PC-3 (cell line): Measurements from ENCODE around the gene KLRG1. TPM values are rescaled to one million over a fixed set of nuclear protein-coding genes. Genes with fewer than 3 reads are reported as not detected.

Experiments used
- ATAC-seq: fragments of 200-7000 bp; cut with Tn5 transposase; 2 replicates; pipeline ENCODE4 v1.9.1; 2020; ENCODE audit warnings: mild to moderate bottlenecking, moderate library complexity
- BruUV-seq: library from RNA; stranded (reverse); fragments of 400-500 nt; replicated peaks from 2 replicates; lab custom pipeline; 2021; lab: Mats Ljungman, UMichigan
- CTCF ChIA-PET: fragments of 300-600 bp; sonication (Branson Sonifier 250); formaldehyde crosslinking; loops from one replicate; lab custom pipeline; 2022; ENCODE audit warnings: antibody characterized with exemption; lab: Charles Lee
- POLR2A ChIA-PET: fragments of 300-600 bp; sonication (Branson Sonifier 250); formaldehyde crosslinking; loops from one replicate; lab custom pipeline; 2022; ENCODE audit warnings: antibody characterized with exemption; ENCODE audit not compliant: unreplicated experiment; lab: Charles Lee
- DNase-seq: peaks from one replicate; pipeline ENCODE4 v3.0.0-alpha.2; 2015
- H2AFZ ChIP-seq: fragments of 300-600 bp; sonication (generic); 2 replicates; pipeline ENCODE4 v1.6.0; 2016; ENCODE audit warnings: antibody characterized with exemption, low read length
- H3F3A ChIP-seq: fragments of 300-600 bp; sonication (generic); one replicate; pipeline ENCODE4 v1.6.0; 2017; ENCODE audit warnings: antibody characterized with exemption, low read length, control low read depth, mild to moderate bottlenecking; ENCODE audit not compliant: unreplicated experiment
- H3K27ac ChIP-seq: fragments of 300-600 bp; sonication (generic); 2 replicates; pipeline ENCODE4 v1.5.1; 2016; ENCODE audit warnings: mild to moderate bottlenecking, low read length
- H3K27me3 ChIP-seq: fragments of 300-600 bp; sonication (generic); 2 replicates; pipeline ENCODE4 v1.6.1; 2016; ENCODE audit warnings: low read length, mixed read lengths
- H3K36me3 ChIP-seq: fragments of 300-600 bp; sonication (generic); 2 replicates; pipeline ENCODE4 v1.6.1; 2016; ENCODE audit warnings: low read depth, mixed run types, low read length, mixed read lengths
- H3K4me1 ChIP-seq: fragments of 300-600 bp; sonication (generic); 2 replicates; pipeline ENCODE4 v1.5.1; 2016; ENCODE audit warnings: low read length; ENCODE audit not compliant: insufficient read depth
- H3K4me2 ChIP-seq: fragments of 300-600 bp; sonication (generic); 2 replicates; pipeline ENCODE4 v1.6.0; 2016; ENCODE audit warnings: low read length
- H3K4me3 ChIP-seq: fragments of 300-600 bp; sonication (generic); 2 replicates; pipeline ENCODE4 v1.5.1; 2016; ENCODE audit warnings: mild to moderate bottlenecking, low read length, mixed read lengths
- H3K79me2 ChIP-seq: fragments of 300-600 bp; sonication (generic); 2 replicates; pipeline ENCODE4 v1.6.1; 2017; ENCODE audit warnings: low read length, mixed read lengths
- H3K9ac ChIP-seq: fragments of 300-600 bp; sonication (generic); 2 replicates; pipeline ENCODE4 v1.6.0; 2016; ENCODE audit warnings: mild to moderate bottlenecking, low read length
- H3K9me2 ChIP-seq: fragments of 300-600 bp; sonication (generic); replicated peaks from 2 replicates; pipeline ENCODE4 v1.6.1; 2016; ENCODE audit warnings: mixed run types, low read length, mixed read lengths
- H3K9me3 ChIP-seq: fragments of 300-600 bp; sonication (generic); 2 replicates; pipeline ENCODE4 v1.6.1; 2016; ENCODE audit warnings: low read length, mixed read lengths
- H4K20me1 ChIP-seq: fragments of 300-600 bp; sonication (generic); 2 replicates; pipeline ENCODE4 v1.6.1; 2016; ENCODE audit warnings: low read length, mixed read lengths
- EZH2 ChIP-seq: fragments of 300-600 bp; sonication (generic); IDR thresholded peaks from one replicate; pipeline ENCODE4 v1.6.1; 2017; ENCODE audit warnings: antibody characterized with exemption, mild to moderate bottlenecking, low read length; ENCODE audit not compliant: unreplicated experiment
- EZH2phosphoT487 ChIP-seq: fragments of 300-600 bp; sonication (generic); IDR thresholded peaks from 2 replicates; pipeline ENCODE4 v1.6.1; 2018; ENCODE audit warnings: mild to moderate bottlenecking, antibody characterized with exemption, low read length, borderline replicate concordance
- intact Hi-C: fragments of 100-400 bp; cut with micrococcal nuclease; formaldehyde crosslinking; loops from 2 replicates; pipeline ENCODE4 v1.9.0; 2023
- total RNA-seq: library from RNA; depleted of rRNA; stranded (reverse); fragments of >200 nt; gene quantifications from 2 replicates; pipeline ENCODE4 v1.2.3, GENCODE V29; 2014
- TF ChIP-seq, protein P1 (sequence below): fragments of 300-600 bp; sonication (generic); conservative IDR thresholded peaks from 2 replicates; pipeline ENCODE4 v1.5.1; 2017; ENCODE audit warnings: antibody characterized with exemption, low read depth, mild to moderate bottlenecking, low read length

The KLRG1 gene
- total RNA-seq, 1 experiment from 2014 or later = 0.15 TPM

DNA sequence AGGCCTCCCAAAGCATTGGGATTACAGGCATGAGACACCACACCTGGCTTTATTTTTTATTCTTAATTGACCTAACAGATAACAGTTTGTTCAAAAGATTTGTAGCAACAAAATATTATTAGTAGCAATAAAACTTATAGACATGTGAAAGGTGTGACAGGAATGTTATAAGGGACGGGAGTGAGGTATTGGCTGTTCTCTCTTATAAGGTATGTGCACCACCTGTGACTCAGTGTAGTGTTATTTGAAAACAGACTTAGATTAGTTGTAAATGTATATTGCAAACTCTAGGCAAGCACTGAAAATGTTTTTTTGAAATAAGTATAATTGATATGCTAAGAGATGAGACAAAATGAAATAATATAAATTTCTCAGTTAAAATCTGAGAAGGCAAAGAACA, 57.8 kb downstream of the KLRG1 start:
- DNase-seq (no peak), ATAC-seq (no peak)
- Histone ChIP-seq H3K36me3 (no peaks in the 10 kb centered on the region), H3K9me2 (no peaks in the 10 kb centered on the region), H3K79me2 (no peaks in the 10 kb centered on the region), H3K9ac (no peak overlapping the region), H3K4me3 (no peak overlapping the region), H4K20me1 (no peaks in the 10 kb centered on the region), H3K4me1 (no peaks in the 10 kb centered on the region), H2AFZ (no peak overlapping the region), H3K9me3 (no peaks in the 10 kb centered on the region), H3K4me2 (no peak overlapping the region), H3K27me3 (peaks cover 13% of the 10 kb centered on the region), H3K27ac (no peak overlapping the region), H3F3A (no peaks in the 10 kb centered on the region)
- ChIA-PET POLR2A (no interaction called here), CTCF (no interaction called here)
- intact Hi-C loops = loop anchor here (5.0 to 10.0 kb wide), 2 partner anchors 135 to 502 kb away; partner anchors contain the start of genes CLEC4E and PHC1
- TF ChIP-seq, protein P1, sequence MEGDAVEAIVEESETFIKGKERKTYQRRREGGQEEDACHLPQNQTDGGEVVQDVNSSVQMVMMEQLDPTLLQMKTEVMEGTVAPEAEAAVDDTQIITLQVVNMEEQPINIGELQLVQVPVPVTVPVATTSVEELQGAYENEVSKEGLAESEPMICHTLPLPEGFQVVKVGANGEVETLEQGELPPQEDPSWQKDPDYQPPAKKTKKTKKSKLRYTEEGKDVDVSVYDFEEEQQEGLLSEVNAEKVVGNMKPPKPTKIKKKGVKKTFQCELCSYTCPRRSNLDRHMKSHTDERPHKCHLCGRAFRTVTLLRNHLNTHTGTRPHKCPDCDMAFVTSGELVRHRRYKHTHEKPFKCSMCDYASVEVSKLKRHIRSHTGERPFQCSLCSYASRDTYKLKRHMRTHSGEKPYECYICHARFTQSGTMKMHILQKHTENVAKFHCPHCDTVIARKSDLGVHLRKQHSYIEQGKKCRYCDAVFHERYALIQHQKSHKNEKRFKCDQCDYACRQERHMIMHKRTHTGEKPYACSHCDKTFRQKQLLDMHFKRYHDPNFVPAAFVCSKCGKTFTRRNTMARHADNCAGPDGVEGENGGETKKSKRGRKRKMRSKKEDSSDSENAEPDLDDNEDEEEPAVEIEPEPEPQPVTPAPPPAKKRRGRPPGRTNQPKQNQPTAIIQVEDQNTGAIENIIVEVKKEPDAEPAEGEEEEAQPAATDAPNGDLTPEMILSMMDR = no peak
- TF ChIP-seq EZH2 = no peak
- TF ChIP-seq EZH2phosphoT487 = no peak
- BruUV-seq = no TSS peak

DNA sequence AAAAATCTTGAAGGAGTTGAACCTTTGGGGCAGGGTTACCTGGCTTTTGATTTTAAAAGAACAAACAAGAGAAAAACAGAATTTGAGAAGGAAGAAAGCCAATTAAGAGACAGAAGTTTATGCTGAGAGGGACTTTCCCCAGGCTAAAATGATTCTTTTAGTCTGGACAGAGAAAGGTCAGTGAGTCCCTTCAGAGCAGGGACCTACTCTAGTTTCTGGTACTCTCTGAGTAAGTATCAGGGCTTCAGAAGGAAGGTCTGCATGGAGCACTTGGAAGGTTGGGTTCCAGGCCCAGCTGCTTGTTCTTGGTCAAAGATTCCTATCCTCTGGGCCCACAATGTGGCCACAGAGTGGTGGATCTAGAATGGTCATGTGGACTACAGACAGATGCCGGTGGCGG, 59.6 kb downstream of the KLRG1 start:
- no peaks in the 10 kb centered on the region for H3K4me1 ChIP-seq
- POLR2A ChIA-PET = no interaction called here
- TF ChIP-seq EZH2phosphoT487 = no peak
- TF ChIP-seq EZH2 = no peak
- TF ChIP-seq, protein P1 = no peak
- no peak overlapping the region for H3K4me2 ChIP-seq
- no peaks in the 10 kb centered on the region for H3F3A ChIP-seq
- DNase-seq (no peak), ATAC-seq (no peak)
- peaks cover 31% of the 10 kb centered on the region for H3K27me3 ChIP-seq
- H3K9ac ChIP-seq = no peak overlapping the region
- no peaks in the 10 kb centered on the region for H3K9me3 ChIP-seq
- intact Hi-C loops = loop anchor here (1.0 to 10.0 kb wide), 4 partner anchors 137 to 504 kb away; partner anchors contain the start of genes CLEC4E and PHC1
- CTCF ChIA-PET = interaction anchor here (0.7 to 1.3 kb wide), 2 partner anchors 98 to 135 kb away, joined by 3 to 7 read pairs; no protein-coding TSS in a partner anchor
- H3K27ac ChIP-seq = no peak overlapping the region
- no peaks in the 10 kb centered on the region for H4K20me1 ChIP-seq
- H2AFZ ChIP-seq = no peak overlapping the region
- no TSS peak for BruUV-seq
- H3K4me3 ChIP-seq = no peak overlapping the region
- H3K79me2 ChIP-seq = no peaks in the 10 kb centered on the region
- H3K36me3 ChIP-seq = no peaks in the 10 kb centered on the region
- H3K9me2 ChIP-seq = no peaks in the 10 kb centered on the region

DNA sequence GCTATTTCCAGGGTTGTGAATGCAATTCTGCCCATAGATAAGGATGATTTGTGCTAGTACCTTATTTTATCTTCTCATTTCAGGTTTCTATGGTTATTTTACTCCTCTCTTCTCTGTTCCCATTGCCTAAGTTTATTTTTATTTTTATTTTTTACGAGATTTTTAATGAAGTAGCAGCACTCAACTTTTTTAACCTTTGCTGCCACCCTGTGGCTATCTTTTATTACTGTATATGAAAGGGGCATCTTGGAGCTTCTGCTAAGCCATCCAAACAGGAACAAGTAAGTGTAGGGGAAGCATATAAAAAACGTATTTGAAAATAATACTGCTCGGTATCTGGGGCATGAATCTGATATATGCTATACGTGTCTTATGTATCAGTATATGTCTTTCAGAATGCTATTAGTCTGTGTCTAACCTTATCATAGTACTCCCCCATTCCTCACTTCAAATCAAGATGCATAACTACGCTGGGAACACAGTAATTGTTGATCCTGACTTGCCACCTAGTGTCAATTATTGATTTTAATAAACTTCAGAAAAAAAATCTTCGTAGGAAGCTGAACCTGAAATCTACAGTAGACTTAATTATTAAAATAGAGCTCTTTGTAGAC, 60.3 kb downstream of the KLRG1 start:
- DNase-seq = peak; percentile 56
- Histone ChIP-seq H3K27me3 (peaks cover 34% of the 10 kb centered on the region), H3K27ac (no peak overlapping the region), H3K79me2 (no peaks in the 10 kb centered on the region), H3K4me2 (no peak overlapping the region), H4K20me1 (no peaks in the 10 kb centered on the region), H3K36me3 (no peaks in the 10 kb centered on the region), H3K9me3 (no peaks in the 10 kb centered on the region), H3K9ac (no peak overlapping the region), H3F3A (no peaks in the 10 kb centered on the region), H3K4me1 (no peaks in the 10 kb centered on the region), H3K9me2 (no peaks in the 10 kb centered on the region), H3K4me3 (no peak overlapping the region), H2AFZ (no peak overlapping the region)
- intact Hi-C loops = loop anchor here (1.0 to 10.0 kb wide), 4 partner anchors 137 to 505 kb away; partner anchors contain the start of genes CLEC4E and PHC1
- CTCF ChIA-PET = interaction anchor here (0.5 to 1.3 kb wide), 4 partner anchors 11 to 392 kb away, joined by 3 to 10 read pairs (median 6); no protein-coding TSS in a partner anchor
- BruUV-seq = no TSS peak
- POLR2A ChIA-PET = no interaction called here
- peak; percentile 63 for ATAC-seq
- TF ChIP-seq EZH2phosphoT487 (no peak), EZH2 (no peak)
- TF ChIP-seq, protein P1 = peak; percentile 63
